Kidney (tissue), 14 donors: ENCODE measurements around the gene COL15A1. TPM values are rescaled to one million over a fixed set of nuclear protein-coding genes. Genes with fewer than 3 reads are reported as not detected.

Experiments
- DNase-seq, 5 donors: peaks; one replicate each; pipeline ENCODE4 v3.0.0-alpha.2; 2013 to 2020
- FAIRE-seq: peaks from 2 replicates; lab custom pipeline; 2012; peaks lifted over from hg19 to GRCh38; lab: Jason Lieb, UNC
- H3K27ac ChIP-seq, 2 donors: one replicate each; pipeline ENCODE4 v1.7.0; 2013; ENCODE audit warnings: low read depth in 2 of 2, low read length in 2 of 2, inconsistent platforms in 1 of 2
- H3K27me3 ChIP-seq: one replicate; pipeline ENCODE4 v1.7.1; 2013; ENCODE audit warnings: low read length, inconsistent platforms; ENCODE audit not compliant: control insufficient read depth, insufficient read depth
- H3K36me3 ChIP-seq, 3 donors: one replicate each; pipeline versions ENCODE4 v1.7.0 to v1.7.1; 2013; ENCODE audit warnings: low read length in 3 of 3, control low read depth in 1 of 3, inconsistent platforms in 1 of 3; ENCODE audit not compliant: insufficient read depth in 3 of 3, control insufficient read depth in 2 of 3
- H3K4me1 ChIP-seq, 3 donors: one replicate each; pipeline versions ENCODE4 v1.7.0 to v1.7.1; 2013; ENCODE audit warnings: low read length in 3 of 3, inconsistent platforms in 1 of 3, low read depth in 1 of 3; ENCODE audit not compliant: control insufficient read depth in 2 of 3, insufficient read depth in 2 of 3
- H3K4me3 ChIP-seq, 3 donors: one replicate each; pipeline versions ENCODE4 v1.7.0 to v1.8.1; 2013; ENCODE audit warnings: low read length in 3 of 3, control low read depth in 1 of 3, inconsistent platforms in 1 of 3
- H3K9ac ChIP-seq, 3 donors: one replicate each; pipeline versions ENCODE4 v1.7.0 to v1.7.1; 2013; ENCODE audit warnings: low read length in 3 of 3, control low read depth in 1 of 3, inconsistent platforms in 1 of 3
- H3K9me3 ChIP-seq, 3 donors: one replicate each; pipeline versions ENCODE4 v1.7.0 to v1.7.1; 2013; ENCODE audit warnings: low read length in 3 of 3, control low read depth in 1 of 3, inconsistent platforms in 1 of 3; ENCODE audit not compliant: control insufficient read depth in 2 of 3, insufficient read depth in 1 of 3
- intact Hi-C: fragments of 100-400 bp; cut with DNase I; formaldehyde crosslinking; loops from one replicate; pipeline ENCODE4 v1.11.1; 2022
- polyA plus RNA-seq: library from polyadenylated mRNA; stranded (reverse); fragments of 350-450 nt; fragmentation: Illumina TruSeq; extraction: RNeasy Lipid Tissue Mini Kit (QIAGEN cat#74804); gene quantifications from one replicate; pipeline ENCODE4 v1.2.3, GENCODE V29; 2014; ENCODE audit warnings: low read depth, low replicate concordance; ENCODE audit not compliant: insufficient read depth
- total RNA-seq: library from RNA; stranded (reverse); fragmentation: NEBNext Ultra II Directional; extraction: Animal tissue kit (Norgen Biotek cat#: 25700); gene quantifications from one replicate; pipeline ENCODE4 v1.2.1, GENCODE V29; 2021
- TF ChIP-seq, protein P1 (sequence below): IDR thresholded peaks from 3 replicates; pipeline ENCODE4 v1.5.1; 2012; ENCODE audit warnings: mild to moderate bottlenecking, moderate library complexity, borderline replicate concordance; ENCODE audit not compliant: insufficient read depth; ENCODE audit errors: extremely low read depth
- donor health status: control.
- donor health status: control.
- donor health status: control.
- donor health status: control.
- donor health status: control.
- donor health status: DM: yes; HTN: yes; CAD: no.
- donor health status: Normal renal cell carcinoma (clear cell type).

The COL15A1 gene
- total and polyA plus RNA-seq, 2 donors from 2014 or later = 4.7 to 42.0 TPM

DNA sequence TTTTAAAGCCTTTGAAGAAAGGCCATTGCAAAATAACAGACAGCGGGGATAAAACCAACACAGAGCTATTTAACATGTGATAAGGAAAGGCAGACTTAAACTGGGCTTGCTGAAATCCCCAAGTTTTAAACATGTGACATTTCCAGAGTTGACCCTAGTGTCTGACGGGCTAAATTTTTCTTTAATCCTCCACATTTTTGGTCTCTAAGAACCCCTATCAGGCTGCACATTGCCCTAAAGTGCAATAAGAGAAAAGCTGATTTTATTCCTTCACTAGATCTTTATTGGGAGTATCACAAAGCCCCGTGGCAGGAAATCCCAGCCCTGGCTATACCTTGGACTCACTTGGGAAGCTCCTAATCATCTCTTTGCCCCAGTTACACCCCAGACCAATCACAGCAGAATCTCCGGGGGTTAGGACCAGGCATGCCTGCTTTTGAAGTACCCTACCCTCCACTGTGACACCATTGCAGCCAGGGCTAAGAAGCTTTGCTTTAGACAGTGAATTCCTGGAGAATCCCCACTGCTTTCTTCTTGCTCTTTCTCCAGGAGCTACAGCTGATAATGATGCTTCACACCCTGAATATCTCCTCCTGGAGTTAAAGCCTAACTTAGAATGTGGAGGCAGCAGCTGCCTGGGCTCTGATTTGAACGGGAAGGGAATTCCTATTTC lies 20.1 kb upstream of the COL15A1 start:
- intact Hi-C loops = no loop called here
- FAIRE-seq (no peak), DNase-seq (no peak)
- Histone ChIP-seq H3K27me3 (no peaks in the 10 kb centered on the region), H3K4me1 (no peaks in the 10 kb centered on the region), H3K4me3 (no peak overlapping the region), H3K9me3 (no peaks in the 10 kb centered on the region), H3K9ac (no peak overlapping the region), H3K27ac (no peak overlapping the region), H3K36me3 (no peaks in the 10 kb centered on the region)
- TF ChIP-seq, protein P1, sequence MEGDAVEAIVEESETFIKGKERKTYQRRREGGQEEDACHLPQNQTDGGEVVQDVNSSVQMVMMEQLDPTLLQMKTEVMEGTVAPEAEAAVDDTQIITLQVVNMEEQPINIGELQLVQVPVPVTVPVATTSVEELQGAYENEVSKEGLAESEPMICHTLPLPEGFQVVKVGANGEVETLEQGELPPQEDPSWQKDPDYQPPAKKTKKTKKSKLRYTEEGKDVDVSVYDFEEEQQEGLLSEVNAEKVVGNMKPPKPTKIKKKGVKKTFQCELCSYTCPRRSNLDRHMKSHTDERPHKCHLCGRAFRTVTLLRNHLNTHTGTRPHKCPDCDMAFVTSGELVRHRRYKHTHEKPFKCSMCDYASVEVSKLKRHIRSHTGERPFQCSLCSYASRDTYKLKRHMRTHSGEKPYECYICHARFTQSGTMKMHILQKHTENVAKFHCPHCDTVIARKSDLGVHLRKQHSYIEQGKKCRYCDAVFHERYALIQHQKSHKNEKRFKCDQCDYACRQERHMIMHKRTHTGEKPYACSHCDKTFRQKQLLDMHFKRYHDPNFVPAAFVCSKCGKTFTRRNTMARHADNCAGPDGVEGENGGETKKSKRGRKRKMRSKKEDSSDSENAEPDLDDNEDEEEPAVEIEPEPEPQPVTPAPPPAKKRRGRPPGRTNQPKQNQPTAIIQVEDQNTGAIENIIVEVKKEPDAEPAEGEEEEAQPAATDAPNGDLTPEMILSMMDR = no peak

DNA sequence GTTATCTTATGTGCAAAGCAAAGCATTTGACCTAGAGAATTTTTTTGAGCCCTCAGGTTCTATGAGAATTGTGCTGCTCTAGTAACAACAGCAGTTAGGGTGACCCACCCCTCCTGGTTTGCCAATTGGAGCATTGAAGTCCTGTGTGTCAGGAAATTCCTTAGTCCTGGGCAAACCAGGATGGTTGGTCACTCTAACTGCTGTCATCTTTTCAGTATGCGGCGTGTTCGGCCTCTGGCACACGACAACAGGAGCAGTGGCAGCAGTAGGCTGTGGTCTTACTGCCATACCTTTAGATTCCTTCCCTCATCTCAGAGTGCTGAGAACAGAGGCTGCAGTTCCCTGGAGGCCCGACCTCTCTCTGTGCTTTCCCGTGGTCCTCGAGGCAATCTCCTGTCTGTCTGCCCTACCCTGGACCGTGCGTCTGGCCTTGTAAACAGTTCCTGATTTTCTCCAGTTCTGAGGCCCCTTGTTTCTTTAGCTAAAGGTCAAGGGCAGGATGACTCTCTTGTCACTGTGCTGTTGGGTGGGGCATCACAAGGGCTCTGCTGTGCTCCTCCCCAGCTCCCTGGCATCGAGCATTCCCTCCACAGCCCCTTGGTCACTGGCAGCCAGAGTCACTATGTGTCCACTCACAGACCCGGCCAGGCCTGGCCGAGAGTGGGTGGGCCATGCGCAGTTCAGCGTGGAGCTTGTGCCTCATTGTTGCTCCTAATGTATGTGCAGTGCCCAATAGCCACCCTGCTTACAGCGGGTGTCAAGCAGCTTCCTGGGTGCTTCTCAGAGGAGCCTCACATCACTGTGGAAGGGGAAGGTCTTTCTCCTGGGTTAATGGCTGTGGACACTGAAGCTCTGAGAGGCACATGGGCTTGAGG lies 18.5 kb upstream of the COL15A1 start:
- no peaks in the 10 kb centered on the region for H3K36me3 ChIP-seq

GRCh38 chr9:98925956-98926355 lies 17.8 kb upstream of the COL15A1 start:
- H3K36me3 ChIP-seq = no peaks in the 10 kb centered on the region
- no peak overlapping the region for H3K4me3 ChIP-seq
- no peaks in the 10 kb centered on the region for H3K27me3 ChIP-seq
- H3K4me1 ChIP-seq = no peaks in the 10 kb centered on the region
- H3K27ac ChIP-seq = no peak overlapping the region
- H3K9me3 ChIP-seq = no peaks in the 10 kb centered on the region
- intact Hi-C loops = no loop called here
- no peak for DNase-seq
- no peak for FAIRE-seq
- no peak overlapping the region for H3K9ac ChIP-seq
- TF ChIP-seq, protein P1 = no peak

More for the DNA sequence above, 18.5 kb upstream of the COL15A1 start:
- TF ChIP-seq, protein P1 = no peak
- DNase-seq (no peak), FAIRE-seq (no peak)
- Histone ChIP-seq H3K4me3 (no peak overlapping the region), H3K27ac (no peak overlapping the region), H3K4me1 (no peaks in the 10 kb centered on the region), H3K9me3 (no peaks in the 10 kb centered on the region), H3K27me3 (no peaks in the 10 kb centered on the region), H3K9ac (no peak overlapping the region)
- intact Hi-C loops = no loop called here
